Left lung (tissue), 10 donors: Measurements from ENCODE around the gene SESN2. TPM values are rescaled to one million over a fixed set of nuclear protein-coding genes. Genes with fewer than 3 reads are reported as not detected.

Experiments used
- ATAC-seq: fragments of 200-7000 bp; cut with Tn5 transposase; one replicate; pipeline ENCODE4 v1.9.1; 2020; ENCODE audit warnings: moderate library complexity
- DNase-seq, 4 donors: peaks; one replicate each; pipeline ENCODE4 v3.0.0-alpha.2; 2013 to 2020
- H3K27ac ChIP-seq, 2 donors: fragments of 200-600 bp; sonication (generic) in 1 of 2; one replicate each; pipeline versions ENCODE4 v1.5.0 to v1.8.0; 2020 to 2021
- H3K27me3 ChIP-seq, 2 donors: fragments of 200-600 bp; sonication (generic) in 1 of 2; one replicate each; pipeline versions ENCODE4 v1.5.0 to v1.8.0; 2020 to 2021
- H3K36me3 ChIP-seq, 2 donors: fragments of 200-600 bp; sonication (generic) in 1 of 2; one replicate each; pipeline versions ENCODE4 v1.5.0 to v1.8.0; 2020 to 2021
- H3K4me1 ChIP-seq, 2 donors: fragments of 200-600 bp; one replicate each; pipeline ENCODE4 v1.8.0; 2021
- H3K4me3 ChIP-seq, 2 donors: fragments of 200-600 bp; sonication (generic) in 1 of 2; one replicate each; pipeline versions ENCODE4 v1.5.0 to v1.8.0; 2020 to 2021; ENCODE audit warnings: mild to moderate bottlenecking in 1 of 2
- H3K9me3 ChIP-seq, 2 donors: fragments of 200-600 bp; sonication (generic) in 1 of 2; one replicate each; pipeline versions ENCODE4 v1.5.0 to v1.8.0; 2020 to 2021
- intact Hi-C, 2 donors: fragments of 100-400 bp; cut with DNase I; formaldehyde crosslinking; loops; one replicate each; pipeline versions ENCODE4 v1.11.2 to v1.14.2; 2022
- polyA plus RNA-seq, 6 donors: library from polyadenylated mRNA; unstranded; fragments of 120-200 nt; gene quantifications; one replicate each; pipeline ENCODE4 v1.2.1, GENCODE V29; 2013; ENCODE audit not compliant: insufficient read length in 6 of 6
- total RNA-seq, 2 donors: library from RNA; stranded (reverse); fragmentation: NEBNext Ultra II Directional; extraction: Animal tissue kit (Norgen Biotek cat#: 25700); gene quantifications; one replicate each; pipeline ENCODE4 v1.2.1, GENCODE V29; 2021
- TF ChIP-seq, protein P1 (sequence below), 2 donors: fragments of 200-600 bp; sonication (generic) in 1 of 2; IDR thresholded peaks; one replicate each; pipeline versions ENCODE4 v1.5.0 to v1.8.0; 2021; ENCODE audit warnings: antibody characterized with exemption in 2 of 2
- donor health status: DM: no; HTN: yes; CAD: no.
- donor health status: DM: no; HTN: no; CAD: no.

Gene SESN2
- total and polyA plus RNA-seq, 8 donors, result 4.6 to 17.6 (median 6.5) TPM

DNA sequence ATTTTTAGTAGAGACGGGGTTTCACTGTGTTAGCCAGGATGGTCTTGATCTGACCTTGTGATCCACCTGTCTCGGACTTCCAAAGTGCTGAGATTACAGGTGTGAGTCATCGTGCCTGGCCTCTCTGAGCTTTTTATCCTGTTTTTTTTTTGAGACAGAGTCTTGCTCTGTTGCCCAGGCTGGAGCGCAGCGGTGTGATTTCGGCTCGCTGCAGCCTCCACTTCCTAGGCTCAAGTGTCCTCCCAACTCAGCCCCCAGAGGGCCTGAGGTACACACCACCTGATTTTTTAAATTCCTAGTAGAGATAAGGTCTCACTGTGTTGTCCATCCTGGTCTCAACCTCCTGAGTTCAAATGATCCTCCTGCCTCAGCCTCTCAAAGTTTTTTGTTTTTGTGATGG is 20.4 kb downstream of the SESN2 start:
- intact Hi-C loops, result no loop called here
- TF ChIP-seq, protein P1, sequence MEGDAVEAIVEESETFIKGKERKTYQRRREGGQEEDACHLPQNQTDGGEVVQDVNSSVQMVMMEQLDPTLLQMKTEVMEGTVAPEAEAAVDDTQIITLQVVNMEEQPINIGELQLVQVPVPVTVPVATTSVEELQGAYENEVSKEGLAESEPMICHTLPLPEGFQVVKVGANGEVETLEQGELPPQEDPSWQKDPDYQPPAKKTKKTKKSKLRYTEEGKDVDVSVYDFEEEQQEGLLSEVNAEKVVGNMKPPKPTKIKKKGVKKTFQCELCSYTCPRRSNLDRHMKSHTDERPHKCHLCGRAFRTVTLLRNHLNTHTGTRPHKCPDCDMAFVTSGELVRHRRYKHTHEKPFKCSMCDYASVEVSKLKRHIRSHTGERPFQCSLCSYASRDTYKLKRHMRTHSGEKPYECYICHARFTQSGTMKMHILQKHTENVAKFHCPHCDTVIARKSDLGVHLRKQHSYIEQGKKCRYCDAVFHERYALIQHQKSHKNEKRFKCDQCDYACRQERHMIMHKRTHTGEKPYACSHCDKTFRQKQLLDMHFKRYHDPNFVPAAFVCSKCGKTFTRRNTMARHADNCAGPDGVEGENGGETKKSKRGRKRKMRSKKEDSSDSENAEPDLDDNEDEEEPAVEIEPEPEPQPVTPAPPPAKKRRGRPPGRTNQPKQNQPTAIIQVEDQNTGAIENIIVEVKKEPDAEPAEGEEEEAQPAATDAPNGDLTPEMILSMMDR (IDR thresholded peaks at IDR 0.05), result no peak

DNA sequence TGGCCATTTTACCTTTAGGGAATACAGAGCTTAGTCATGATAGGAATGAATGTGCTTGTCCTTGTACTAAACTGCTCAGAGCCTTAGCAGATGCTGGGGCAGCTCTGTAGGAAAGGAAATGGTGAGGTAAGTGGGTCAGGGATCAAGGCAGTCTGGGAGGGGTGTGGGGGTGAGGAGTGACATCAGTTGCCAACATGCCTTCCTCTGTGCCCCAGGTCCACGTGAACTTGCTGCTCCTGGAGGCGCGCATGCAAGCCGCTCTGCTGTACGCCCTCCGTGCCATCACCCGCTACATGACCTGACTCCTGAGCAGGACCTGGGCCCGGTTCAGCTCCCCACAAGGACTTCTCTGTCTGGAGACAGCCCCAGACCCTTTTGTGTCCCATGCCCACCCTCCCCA is 21.2 kb downstream of the SESN2 start:
- intact Hi-C loops, result no loop called here
- TF ChIP-seq, protein P1 (IDR thresholded peaks at IDR 0.05), result no peak
- H3K4me3 ChIP-seq, result no peak overlapping the region
- H3K27me3 ChIP-seq, result no peaks in the 10 kb centered on the region
- peaks cover 0 to 69% of the 10 kb centered on the region in 2 donors for H3K36me3 ChIP-seq
- peak overlapping the region in 1 of 2 donors; percentile 66 for H3K27ac ChIP-seq
- H3K9me3 ChIP-seq, result no peaks in the 10 kb centered on the region
- peaks cover 0 to 55% of the 10 kb centered on the region in 2 donors for H3K4me1 ChIP-seq
- DNase-seq (no peak), ATAC-seq (peak; percentile 36)

More for the DNA sequence above, 20.4 kb downstream of the SESN2 start:
- DNase-seq (no peak), ATAC-seq (no peak)
- Histone ChIP-seq H3K36me3 (peaks cover 0 to 77% of the 10 kb centered on the region in 2 donors), H3K4me3 (no peak overlapping the region), H3K4me1 (peaks cover 0 to 48% of the 10 kb centered on the region in 2 donors), H3K27me3 (no peaks in the 10 kb centered on the region), H3K9me3 (no peaks in the 10 kb centered on the region), H3K27ac (no peak overlapping the region)

DNA sequence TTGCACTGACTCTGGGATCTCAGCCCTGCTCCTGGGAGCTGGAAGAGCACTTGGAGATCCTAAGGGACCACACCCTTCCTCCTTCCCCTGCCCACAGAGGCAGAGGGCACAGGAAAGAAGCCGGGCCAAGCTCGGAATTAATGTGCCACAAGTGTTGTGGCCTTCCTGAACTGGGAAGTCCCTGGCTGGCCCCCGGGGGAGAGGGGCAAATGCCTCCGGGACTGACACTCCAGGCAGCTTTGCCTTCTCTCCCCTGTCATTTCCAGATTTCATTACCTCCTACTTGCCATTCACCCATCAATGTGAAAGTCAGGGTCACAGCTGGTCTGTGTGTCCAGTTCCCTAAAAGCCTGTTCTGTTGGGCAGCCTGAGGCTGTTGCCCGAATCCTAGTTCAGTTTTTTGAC is 21.7 kb downstream of the SESN2 start:
- TF ChIP-seq, protein P1 (IDR thresholded peaks at IDR 0.05), result no peak
- peak; percentile 30 for ATAC-seq
- Histone ChIP-seq H3K27ac (peak overlapping the region in 1 of 2 donors; percentile 66), H3K36me3 (peaks cover 0 to 64% of the 10 kb centered on the region in 2 donors), H3K4me1 (peaks cover 0 to 57% of the 10 kb centered on the region in 2 donors), H3K9me3 (no peaks in the 10 kb centered on the region), H3K4me3 (no peak overlapping the region), H3K27me3 (no peaks in the 10 kb centered on the region)
- intact Hi-C loops, result no loop called here
- DNase-seq, result no peak

DNA sequence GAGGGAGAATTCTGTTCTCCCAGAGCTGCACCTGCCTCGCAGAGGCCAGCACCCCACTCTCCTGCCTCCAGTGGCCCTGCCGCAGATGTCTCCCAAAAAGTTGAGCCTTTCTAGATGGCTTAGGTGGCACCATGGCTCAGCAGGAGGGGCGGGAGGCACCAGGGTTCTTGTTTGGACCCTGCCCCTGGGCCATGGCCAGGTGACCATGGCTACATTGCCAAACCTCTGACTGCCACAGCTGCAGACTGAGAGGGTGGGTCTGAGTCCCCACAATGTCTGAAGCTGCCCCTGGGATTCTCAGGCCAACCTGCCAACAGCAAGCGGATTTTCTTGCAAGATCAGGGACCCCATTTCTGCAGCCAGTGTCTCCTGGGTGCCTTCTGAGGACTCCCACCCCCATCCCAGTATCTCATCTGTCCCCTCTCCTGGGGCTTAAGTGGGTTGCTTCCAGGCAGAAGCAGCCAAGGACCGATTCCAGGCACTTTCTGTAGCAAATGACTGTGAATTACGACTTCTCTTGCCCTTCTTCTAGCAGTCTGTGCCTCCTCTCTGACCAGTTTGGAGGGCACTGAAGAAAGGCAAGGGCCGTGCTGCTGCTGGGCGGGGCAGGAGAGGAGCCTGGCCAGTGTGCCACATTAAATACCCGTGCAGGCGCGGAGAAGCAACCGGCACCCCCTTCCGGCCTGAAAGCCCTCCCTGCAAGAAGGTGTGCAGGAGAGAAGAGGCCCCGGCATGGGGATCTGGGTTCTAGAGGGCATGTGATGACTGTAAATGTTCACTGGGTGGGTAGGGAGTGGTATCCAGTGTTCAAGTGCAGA is 22.5 kb downstream of the SESN2 start:
- TF ChIP-seq, protein P1 (IDR thresholded peaks at IDR 0.05), result no peak
- intact Hi-C loops, result no loop called here
- DNase-seq (no peak), ATAC-seq (no peak)
- Histone ChIP-seq H3K36me3 (peaks cover 0 to 56% of the 10 kb centered on the region in 2 donors), H3K4me3 (no peak overlapping the region), H3K4me1 (peaks cover 0 to 61% of the 10 kb centered on the region in 2 donors), H3K27me3 (no peaks in the 10 kb centered on the region), H3K27ac (peak overlapping the region in 1 of 2 donors; percentile 66), H3K9me3 (no peaks in the 10 kb centered on the region)
